ENCODE results near the gene PDE4D.

The PDE4D gene

DNA sequence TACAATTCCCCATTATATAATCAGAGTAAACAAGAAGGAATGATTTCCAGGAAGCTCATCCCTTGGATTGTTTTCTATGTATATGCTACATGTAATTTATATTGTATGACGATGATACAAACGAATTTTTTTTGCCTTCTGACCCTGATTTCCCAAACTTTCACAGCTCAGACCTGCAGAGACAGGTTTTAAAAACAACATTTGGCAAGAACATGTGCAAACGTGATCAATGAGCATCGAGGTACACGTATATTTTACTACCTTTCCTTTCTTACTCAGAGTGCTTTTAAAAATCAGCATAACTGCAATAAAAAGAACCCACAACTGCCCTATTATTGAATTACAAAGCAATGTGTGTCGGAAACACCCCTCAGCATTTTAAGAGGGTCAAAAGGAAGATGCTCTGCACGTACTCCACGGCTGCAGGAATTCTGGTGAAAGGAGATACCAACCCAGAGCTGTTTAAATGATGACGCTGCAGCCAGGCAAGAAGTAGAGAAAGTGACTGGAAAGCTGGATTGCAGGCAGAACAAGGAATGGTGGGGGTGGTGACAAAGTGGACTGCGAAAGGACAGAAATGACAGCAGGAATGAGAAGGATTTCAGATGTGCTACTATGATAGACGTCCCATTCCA, 777.2 kb downstream of the PDE4D start:
- Histone ChIP-seq H3K36me3 (replicated peaks; ENCODE audit: insufficient read depth, low read length) (no peaks in the 10 kb centered on the region), H4K20me1 (ENCODE audit: insufficient read depth, low read length) (no peaks in the 10 kb centered on the region), H3K27ac (ENCODE audit: low read length) (no peak overlapping the region), H3K9me2 (replicated peaks; ENCODE audit: insufficient read depth, low read length) (no peaks in the 10 kb centered on the region), H3K4me1 (ENCODE audit: low read length) (no peaks in the 10 kb centered on the region), H3K9ac (ENCODE audit: low read length) (no peak overlapping the region), H3K4me3 (ENCODE audit: low read length) (no peak overlapping the region), H2AFZ (ENCODE audit: low read length) (no peak overlapping the region), H3F3A (ENCODE audit: insufficient read depth, low read length) (no peaks in the 10 kb centered on the region), H3K4me2 (ENCODE audit: low read depth, low read length) (no peak overlapping the region), H3K79me2 (ENCODE audit: low read length) (no peaks in the 10 kb centered on the region), H3K27me3 (replicated peaks; ENCODE audit: insufficient read depth, low read length) (no peaks in the 10 kb centered on the region), H3K9me3 (replicated peaks; ENCODE audit: insufficient read depth, low read length) (no peaks in the 10 kb centered on the region)
- DNase-seq = no peak
- TF ChIP-seq, protein P1, sequence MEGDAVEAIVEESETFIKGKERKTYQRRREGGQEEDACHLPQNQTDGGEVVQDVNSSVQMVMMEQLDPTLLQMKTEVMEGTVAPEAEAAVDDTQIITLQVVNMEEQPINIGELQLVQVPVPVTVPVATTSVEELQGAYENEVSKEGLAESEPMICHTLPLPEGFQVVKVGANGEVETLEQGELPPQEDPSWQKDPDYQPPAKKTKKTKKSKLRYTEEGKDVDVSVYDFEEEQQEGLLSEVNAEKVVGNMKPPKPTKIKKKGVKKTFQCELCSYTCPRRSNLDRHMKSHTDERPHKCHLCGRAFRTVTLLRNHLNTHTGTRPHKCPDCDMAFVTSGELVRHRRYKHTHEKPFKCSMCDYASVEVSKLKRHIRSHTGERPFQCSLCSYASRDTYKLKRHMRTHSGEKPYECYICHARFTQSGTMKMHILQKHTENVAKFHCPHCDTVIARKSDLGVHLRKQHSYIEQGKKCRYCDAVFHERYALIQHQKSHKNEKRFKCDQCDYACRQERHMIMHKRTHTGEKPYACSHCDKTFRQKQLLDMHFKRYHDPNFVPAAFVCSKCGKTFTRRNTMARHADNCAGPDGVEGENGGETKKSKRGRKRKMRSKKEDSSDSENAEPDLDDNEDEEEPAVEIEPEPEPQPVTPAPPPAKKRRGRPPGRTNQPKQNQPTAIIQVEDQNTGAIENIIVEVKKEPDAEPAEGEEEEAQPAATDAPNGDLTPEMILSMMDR (IDR thresholded peaks at IDR 0.05; ENCODE audit: low read length) = no peak
- TF ChIP-seq EZH2 (optimal IDR thresholded peaks at IDR 0.05; ENCODE audit: low read depth, low read length) (no peak), EZH2phosphoT487 (IDR thresholded peaks at IDR 0.05; ENCODE audit: low read length) (no peak)

DNA sequence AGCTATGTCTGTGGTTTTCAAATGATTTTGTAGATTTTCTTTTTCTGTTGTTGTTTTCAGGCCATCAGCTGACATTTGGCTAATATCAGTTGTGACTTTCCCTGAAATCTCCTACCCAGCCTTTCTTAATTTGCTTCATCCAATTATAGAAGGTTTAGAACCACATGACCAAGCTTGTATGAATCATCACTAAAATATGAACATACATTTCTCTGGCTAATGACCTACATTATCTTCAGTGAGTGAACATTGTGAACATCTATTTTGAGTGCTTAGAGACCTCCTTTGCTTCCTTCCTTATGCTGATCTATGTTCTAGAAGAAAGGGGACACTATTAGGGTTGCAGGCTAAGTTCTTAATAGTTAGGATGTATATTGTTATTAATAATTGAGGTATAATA, 778.2 kb downstream of the PDE4D start:
- no peaks in the 10 kb centered on the region for H3K9me3 ChIP-seq (replicated peaks; ENCODE audit: insufficient read depth, low read length)

DNA sequence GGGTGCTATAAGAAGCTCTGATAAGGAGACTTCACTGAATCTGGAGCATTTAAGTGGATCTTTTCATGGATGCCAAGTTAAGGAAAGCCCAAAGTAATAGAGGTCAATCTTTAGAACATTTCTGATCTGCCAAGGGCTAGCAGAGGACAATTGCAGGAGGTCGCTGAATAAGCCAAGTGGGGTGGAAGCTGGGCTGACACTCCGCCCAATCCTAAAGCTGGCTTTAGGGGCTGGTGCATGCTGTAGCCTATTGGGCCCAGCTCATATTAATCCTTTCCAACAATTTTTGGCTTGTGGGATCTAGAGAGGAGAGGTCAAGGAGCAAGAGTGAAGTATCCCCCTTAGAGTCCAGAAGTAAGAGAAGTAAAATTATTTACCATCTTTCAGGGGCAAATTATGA, 784.1 kb downstream of the PDE4D start:
- no peak for DNase-seq
- Histone ChIP-seq H3K4me3 (ENCODE audit: low read length) (no peak overlapping the region), H3K4me2 (ENCODE audit: low read depth, low read length) (no peak overlapping the region), H4K20me1 (ENCODE audit: insufficient read depth, low read length) (no peaks in the 10 kb centered on the region), H3K9me3 (replicated peaks; ENCODE audit: insufficient read depth, low read length) (no peaks in the 10 kb centered on the region), H3K27ac (ENCODE audit: low read length) (no peak overlapping the region), H2AFZ (ENCODE audit: low read length) (no peak overlapping the region), H3K9me2 (replicated peaks; ENCODE audit: insufficient read depth, low read length) (no peaks in the 10 kb centered on the region), H3K79me2 (ENCODE audit: low read length) (no peaks in the 10 kb centered on the region), H3K4me1 (ENCODE audit: low read length) (no peaks in the 10 kb centered on the region), H3K27me3 (replicated peaks; ENCODE audit: insufficient read depth, low read length) (no peaks in the 10 kb centered on the region), H3K9ac (ENCODE audit: low read length) (no peak overlapping the region), H3K36me3 (replicated peaks; ENCODE audit: insufficient read depth, low read length) (no peaks in the 10 kb centered on the region), H3F3A (ENCODE audit: insufficient read depth, low read length) (no peaks in the 10 kb centered on the region)
- TF ChIP-seq, protein P1 (IDR thresholded peaks at IDR 0.05; ENCODE audit: low read length) = no peak
- TF ChIP-seq EZH2 (optimal IDR thresholded peaks at IDR 0.05; ENCODE audit: low read depth, low read length) (no peak), EZH2phosphoT487 (IDR thresholded peaks at IDR 0.05; ENCODE audit: low read length) (no peak)

More for the DNA sequence above, 778.2 kb downstream of the PDE4D start:
- Histone ChIP-seq H3K4me1 (ENCODE audit: low read length) (no peaks in the 10 kb centered on the region), H3K27me3 (replicated peaks; ENCODE audit: insufficient read depth, low read length) (no peaks in the 10 kb centered on the region), H3F3A (ENCODE audit: insufficient read depth, low read length) (no peaks in the 10 kb centered on the region), H3K79me2 (ENCODE audit: low read length) (no peaks in the 10 kb centered on the region), H3K9me2 (replicated peaks; ENCODE audit: insufficient read depth, low read length) (no peaks in the 10 kb centered on the region), H2AFZ (ENCODE audit: low read length) (no peak overlapping the region), H3K4me3 (ENCODE audit: low read length) (no peak overlapping the region), H3K4me2 (ENCODE audit: low read depth, low read length) (no peak overlapping the region), H3K9ac (ENCODE audit: low read length) (no peak overlapping the region), H3K27ac (ENCODE audit: low read length) (no peak overlapping the region), H4K20me1 (ENCODE audit: insufficient read depth, low read length) (no peaks in the 10 kb centered on the region), H3K36me3 (replicated peaks; ENCODE audit: insufficient read depth, low read length) (no peaks in the 10 kb centered on the region)
- no peak for DNase-seq
- TF ChIP-seq EZH2phosphoT487 (IDR thresholded peaks at IDR 0.05; ENCODE audit: low read length) = no peak
- TF ChIP-seq, protein P1 (IDR thresholded peaks at IDR 0.05; ENCODE audit: low read length) = no peak
- TF ChIP-seq EZH2 (optimal IDR thresholded peaks at IDR 0.05; ENCODE audit: low read depth, low read length) = no peak

All from MM.1S (cell line).